ENCODE results near the gene STX3.
"Not testable (repeated sequence)": the region's sequence is repeated elsewhere in the genome, so short reads cannot be mapped to it uniquely, and the experiment has no call there.

The STX3 gene

GRCh38 chr11:59846556-59846955 is 91.4 kb downstream of the STX3 start:
- DNase-seq: no peak

GRCh38 chr11:59847626-59848025 is 92.5 kb downstream of the STX3 start:
- DNase-seq: no peak

- not testable (repeated sequence) for DNase-seq
Measured at GRCh38 chr11:59848439-59848838, 93.3 kb downstream of the STX3 start.

GRCh38 chr11:59849129-59849528 is 94.0 kb downstream of the STX3 start:
- no peak for DNase-seq

GRCh38 chr11:59849551-59849950 is 94.4 kb downstream of the STX3 start:
- not testable (repeated sequence) for DNase-seq

- not testable (repeated sequence) for DNase-seq
Measured at GRCh38 chr11:59851416-59851815, 96.2 kb downstream of the STX3 start.

- DNase-seq: no peak
Measured at GRCh38 chr11:59854871-59855270, 99.7 kb downstream of the STX3 start.

Data from CD4-positive, alpha-beta T cell treated with Interleukin-1 beta for 1 hour (primary cell).